HG03442 (cell line): ENCODE results near the gene NTSR2.
"Not testable (repeated sequence)": the region's sequence is repeated elsewhere in the genome, so short reads cannot be mapped to it uniquely, and the experiment has no call there.

Experiments
- ATAC-seq: cut with Tn5 transposase; IDR thresholded peaks from one replicate; pipeline ENCODE4 v1.9.1; 2021; ENCODE audit warnings: mild to moderate bottlenecking, moderate library complexity; ENCODE audit not compliant: unreplicated experiment

The NTSR2 gene

DNA sequence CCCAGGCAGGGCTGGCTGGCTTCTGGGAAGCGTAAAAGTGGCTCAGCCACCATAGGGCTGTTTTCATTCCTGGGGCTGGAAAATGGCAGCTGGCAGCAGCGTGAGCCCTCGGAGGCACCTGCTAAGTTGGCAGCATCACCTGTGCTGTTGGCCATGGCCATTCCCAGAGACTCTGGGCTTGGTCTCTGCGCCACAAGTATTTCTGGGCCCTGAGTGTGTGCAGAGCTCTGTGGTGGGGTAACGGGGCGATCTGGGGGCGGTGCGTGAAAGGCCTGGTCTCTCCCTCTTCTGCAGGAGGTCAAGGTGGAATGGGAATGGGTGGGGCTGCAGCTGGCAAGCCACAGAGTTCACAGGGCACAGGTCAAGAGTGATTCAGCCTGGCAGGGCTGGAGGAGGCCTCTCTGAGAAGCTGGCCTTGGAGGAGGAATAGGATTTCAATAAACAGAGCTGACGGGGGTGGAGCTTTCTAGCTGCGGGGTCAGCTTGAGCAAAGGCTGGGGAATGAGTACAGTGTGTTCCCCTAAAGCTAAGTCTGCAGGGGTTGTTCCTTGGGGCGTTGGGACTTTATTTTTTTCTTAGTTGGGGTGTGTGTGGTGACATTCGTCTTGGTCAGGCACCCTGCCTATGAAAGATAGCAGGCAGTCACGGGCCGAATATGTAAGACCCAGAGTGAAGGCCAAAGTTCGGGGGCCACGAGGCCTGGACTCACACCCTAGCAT is 10.3 kb upstream of the NTSR2 start:
- no peak for ATAC-seq

DNA sequence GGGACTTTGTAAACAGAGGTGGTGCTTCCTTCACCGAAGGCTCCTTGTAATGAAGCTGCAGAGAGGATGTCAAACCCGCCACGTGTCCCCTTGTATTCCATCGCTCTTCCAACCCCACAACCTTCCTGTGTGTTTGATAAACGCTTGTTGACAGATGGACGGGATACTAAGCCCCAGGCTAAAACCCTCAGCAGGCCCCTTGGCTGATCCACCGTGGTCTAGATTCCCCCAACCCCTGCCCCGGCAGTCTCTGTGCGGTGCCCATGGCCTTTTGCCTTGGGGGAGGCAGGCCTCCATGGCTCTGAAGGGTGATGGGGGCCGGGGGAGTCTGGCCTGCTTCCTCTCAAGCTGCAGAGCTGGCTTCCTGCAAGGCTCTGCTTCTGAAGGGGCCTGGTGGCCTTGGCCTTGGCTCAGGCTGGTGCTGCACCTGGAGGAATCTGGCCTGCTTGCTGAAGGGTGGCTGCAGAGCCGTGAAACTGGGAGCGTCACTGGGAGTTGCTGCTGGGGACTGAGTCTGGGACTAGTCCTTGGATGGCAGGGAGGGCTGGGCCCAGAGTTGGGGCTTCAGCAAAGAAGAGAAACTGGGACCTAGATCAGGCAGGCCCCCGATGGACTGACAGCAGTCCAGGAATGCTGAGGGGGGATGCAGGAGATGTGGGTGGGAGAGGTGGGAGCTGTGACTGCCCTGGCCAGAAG is 9.6 kb upstream of the NTSR2 start:
- ATAC-seq: no peak

DNA sequence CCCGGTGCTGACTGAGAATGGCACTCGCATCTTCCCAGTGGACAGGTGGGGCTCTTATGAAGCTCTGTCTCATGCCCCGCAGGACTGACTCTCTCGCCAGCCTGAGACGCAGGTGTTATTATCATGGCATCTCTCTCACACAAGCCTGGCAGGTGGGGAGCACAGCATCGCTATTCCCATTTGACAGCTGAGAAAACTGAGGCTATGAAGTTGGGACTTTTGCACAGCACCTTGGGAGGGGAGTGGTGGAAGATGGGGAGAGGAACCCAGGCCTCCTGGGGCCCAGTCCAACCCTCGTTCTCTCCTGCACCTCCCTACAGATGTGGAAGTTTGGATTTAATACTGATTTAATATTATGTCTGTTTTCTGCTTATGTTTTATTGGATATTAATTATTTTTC is 9.0 kb upstream of the NTSR2 start:
- ATAC-seq: no peak

DNA sequence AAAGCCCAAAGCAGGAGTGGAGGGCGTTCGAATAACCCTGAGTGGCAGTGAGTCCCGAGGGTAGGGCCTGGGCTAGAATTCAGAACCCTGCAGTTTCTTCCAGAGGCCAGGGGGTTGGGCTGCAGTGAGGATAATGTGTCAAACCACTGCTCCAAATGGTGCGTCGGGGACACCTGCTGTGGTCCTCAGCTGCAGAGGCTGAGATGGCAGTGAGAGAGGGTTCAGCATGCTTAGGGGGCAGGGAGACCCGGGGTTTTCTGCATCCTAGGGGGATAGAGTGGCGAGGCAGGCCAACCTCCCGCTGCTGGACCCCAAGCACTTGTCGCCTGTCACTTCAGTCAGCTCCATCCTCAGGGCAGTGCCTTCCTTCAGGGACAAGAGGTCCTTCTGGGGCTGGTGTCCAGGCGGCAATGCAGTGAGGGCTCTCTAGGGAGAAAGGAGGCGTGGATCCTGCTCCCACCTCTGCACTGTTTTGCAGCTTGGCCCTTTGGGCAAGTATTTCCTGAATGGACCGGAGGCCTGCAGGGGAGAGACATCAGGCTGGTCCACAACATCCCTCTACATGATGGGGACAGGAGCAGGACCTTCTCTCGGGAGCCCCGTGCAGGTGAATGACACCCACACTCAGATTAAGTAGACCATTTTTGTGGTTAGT is 8.4 kb upstream of the NTSR2 start:
- no peak for ATAC-seq

DNA sequence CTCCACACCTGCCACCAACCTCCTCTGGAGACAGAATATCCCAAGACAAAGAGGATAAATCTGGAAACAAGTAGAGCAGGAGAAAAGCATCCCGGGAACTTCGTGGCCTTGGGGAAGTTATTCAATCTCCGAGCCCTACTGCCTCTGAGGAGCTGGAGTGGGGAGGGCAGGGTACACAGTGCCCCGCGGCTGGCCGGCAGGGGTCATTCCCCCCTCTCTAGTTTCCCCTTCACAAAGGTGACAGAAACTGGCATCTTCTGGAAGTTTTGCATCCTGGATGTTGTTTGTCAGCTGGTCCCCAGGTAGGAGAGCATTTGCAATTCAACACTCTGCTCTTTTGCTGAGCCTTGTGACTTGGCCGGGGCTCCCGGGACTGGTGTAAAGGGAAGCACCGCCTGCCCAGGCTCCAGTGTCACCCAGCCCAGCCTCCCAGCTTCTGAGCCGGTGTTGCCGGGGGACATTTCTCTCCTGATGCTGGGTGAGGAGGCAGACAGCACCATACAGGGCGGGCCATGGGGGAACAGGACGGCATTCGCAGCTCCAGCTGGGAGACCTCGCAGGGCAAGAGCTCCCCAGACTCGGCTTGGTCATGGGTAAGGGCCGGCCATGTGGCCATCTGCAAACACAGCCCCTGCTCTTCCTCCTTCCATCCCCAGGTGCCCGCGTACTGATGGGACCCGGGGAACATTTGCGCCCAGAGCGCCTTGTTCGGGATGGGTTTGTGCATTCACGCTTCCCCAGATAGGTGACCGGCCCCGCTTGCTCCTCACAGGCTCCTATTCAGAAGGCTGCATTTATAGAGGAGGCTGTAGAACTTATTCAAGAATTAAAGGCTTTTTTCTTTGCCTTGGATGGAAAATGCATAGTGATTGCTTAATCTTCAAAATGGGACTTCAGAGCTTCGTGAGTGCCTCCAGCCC is 7.4 kb upstream of the NTSR2 start:
- no peak for ATAC-seq

DNA sequence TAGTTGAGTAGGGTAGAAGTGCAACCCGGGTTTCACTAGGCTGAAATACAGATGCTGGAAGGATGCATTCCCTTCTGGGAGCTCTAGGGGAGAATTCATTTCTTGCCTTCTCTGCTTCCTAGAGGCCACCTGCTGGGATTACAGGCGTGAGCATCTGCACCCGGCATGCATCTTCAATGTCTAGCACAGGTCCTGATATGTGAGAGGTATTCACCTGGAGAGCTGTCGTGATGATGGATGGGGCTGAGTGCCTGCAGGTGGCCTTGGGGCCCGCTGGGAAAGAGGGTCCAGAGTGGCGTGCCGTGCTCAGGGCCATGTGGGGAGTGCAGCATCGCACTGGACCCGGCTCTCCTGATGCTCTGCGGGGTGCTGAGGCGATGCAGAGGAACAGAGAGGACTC is 6.6 kb upstream of the NTSR2 start:
- no peak for ATAC-seq

DNA sequence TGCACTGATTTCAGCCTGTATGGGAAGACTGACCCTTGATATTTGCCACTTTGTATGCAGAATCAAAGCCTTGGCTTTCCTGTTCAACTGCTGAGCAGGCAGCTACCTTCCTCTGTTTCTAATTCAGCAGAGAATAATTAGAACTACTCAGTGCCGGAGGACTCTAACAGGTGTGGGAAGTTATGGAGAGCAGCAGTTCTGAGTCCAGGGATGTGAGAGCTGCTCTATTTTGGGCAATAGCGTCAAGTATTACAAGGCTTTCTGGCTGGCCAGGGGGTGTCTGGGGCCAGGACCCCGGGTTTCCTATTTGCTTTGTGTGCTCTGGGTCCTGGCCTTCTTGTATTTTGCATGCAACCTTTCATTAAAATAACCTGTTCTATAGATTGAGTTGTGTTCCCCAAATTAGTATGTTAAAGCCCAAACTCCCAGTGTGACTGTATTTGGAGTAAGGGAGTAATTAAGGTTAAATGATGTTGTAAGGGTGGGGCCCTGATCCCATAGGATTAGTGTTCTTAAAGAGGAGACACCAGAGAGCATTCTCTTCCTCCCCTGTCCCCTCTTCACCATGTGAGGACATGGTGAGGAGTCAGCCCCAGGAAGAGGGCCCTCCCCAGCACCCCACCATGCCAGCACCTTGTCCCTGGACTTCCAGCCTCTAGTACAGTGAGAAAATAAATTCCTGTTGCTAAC is 5.6 kb upstream of the NTSR2 start:
- no peak for ATAC-seq

DNA sequence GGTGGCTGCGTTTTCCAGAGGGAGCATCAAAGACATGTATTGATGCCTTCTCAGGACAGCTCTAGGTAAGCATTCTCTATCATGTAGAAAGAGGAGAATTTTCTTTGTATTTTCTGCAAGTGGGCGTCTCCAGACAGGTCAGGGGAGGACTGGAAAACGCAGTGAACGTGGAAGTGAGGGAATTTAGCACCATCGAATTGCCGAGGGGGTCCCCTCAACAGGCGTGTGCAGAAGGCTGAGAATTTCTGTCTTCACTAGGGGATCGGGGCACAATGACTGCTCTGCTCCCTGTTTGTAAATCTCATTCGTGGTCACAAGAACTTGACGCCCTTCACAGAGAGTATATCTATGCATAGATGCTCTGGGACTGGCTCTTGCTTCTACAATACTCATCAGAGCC is 5.0 kb upstream of the NTSR2 start:
- no peak for ATAC-seq

DNA sequence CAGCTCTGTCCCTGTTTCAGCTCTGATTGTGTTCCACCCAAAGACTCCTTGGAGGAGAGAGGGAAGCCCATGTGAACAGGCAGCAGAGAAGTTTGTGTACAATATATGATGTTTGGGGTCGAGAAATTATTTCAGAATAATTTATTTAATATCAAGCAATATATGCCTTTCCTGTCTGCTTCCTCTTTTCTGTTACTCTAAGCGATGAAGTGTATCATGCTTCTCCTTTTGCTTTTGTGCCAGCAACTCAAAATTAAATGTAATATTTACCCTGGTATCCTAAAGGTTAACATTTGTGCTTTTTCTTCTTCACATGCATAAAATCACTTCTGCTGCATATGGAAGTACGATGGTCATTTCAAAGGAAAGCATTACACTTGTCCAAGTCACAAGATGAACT is 2.4 kb upstream of the NTSR2 start:
- ATAC-seq: no peak

DNA sequence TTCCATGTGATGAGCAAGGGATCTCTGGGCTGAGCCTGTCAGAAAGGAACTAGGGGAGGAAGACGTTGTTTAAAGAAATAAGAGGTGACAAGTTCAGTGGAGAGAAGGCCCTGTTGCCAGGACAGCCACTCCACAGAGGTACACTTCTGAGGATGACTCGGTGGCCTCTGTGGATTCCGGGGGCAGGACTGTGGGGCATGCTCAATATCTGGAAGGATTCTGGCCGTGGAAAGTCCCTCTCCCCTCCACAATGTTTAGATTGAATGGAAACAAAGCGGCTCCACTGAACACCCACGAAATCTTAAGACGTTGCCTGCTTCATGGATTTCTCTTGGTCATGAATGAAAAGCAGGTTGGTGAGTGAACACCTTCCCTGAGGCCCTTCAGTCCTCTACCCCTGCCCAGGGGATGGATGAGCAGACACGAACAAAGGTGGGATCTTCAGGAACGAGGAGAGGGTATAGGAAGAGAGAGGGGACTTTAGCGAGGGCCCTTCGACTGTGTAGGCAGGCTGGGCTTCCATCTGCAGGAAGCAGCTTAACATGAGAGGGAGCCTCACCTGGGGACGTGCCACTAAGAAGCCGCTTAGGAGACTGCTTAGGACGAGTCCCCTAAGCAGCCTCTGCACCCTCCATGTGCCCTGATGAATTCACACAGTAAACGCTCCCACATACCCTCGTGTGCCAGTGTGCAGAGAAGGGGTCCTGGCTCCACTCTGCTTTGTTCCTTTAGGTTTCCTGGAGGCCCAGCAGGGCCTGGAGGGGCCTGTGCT is 1.9 kb downstream of the NTSR2 start:
- ATAC-seq: no peak

DNA sequence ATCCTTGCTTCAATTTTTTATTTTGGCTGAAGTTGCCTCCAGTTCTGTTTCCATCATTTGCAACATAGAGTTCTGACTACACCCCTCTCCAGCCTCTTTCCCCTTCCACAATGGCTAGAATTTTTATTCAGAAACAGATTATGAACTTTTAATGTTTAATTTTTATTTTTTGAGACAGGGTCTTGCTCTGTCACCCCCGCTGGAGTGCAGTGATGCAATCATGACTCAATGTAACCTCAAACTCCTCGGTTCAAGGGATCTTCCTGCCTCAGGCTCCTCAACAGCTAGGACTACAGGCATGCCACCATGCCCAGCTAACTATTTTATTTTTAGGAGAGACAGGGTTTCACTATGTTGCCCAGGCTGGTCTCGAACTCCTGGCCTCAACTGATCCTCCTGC is 2.8 kb downstream of the NTSR2 start:
- no peak for ATAC-seq

DNA sequence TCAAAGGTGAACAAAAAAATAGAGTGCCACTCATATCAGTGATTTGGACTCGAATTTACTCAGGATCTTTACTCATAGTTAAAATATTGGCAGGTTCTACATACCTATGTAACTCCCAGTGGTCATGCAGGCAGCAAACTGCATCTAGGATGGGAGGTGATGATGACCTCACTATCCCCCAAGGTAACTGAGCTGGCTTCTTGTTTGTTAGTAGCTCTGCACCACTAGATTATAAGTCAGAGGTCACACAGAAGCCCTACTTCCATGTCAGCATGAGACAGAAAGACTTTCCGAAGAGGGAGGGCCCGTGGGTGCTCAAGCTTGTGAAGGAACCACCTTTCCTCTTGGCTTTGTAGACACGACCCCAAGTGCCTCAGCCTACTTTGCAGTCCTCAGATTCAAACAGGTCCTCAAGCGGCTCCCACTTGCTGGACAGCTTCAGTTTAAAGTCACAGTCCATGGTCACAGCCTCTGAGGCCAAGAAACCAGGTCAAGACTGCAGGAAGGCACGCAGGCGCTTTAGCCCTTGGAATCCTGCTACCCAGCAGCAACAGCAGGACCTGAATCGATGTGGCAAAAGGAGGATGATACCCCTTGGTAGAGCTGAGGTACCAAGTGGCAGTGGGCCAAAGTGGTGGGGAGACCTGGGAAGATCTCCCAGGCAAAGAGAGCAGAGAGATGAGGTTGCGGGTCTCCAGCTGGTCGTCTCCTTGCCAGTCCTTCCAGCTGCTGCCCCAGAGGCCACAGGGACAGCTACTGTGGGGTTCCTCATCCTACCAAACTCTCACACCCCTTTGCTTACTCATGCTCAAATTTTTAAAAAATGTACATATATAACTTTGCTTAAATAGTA is 4.3 kb downstream of the NTSR2 start:
- ATAC-seq: no peak

DNA sequence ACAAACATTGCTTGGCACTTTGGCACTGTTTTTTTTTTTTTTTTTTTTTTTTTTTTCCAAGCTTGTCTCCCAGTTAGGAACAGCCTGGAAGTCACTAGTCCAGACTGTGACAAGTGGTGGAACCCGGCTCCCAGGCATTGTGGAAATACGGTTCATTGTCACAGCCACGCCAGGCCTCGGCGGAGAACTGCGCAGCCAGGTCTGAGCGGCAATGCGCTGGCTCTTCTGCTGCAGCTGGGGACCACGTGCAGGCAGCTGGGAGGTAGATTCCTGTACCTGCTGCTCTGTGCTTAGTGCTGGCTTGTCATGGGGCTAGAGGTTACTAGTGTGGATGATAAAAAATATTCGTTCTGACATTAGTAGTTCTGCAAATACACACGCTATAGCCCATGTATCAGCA is 5.0 kb downstream of the NTSR2 start:
- no peak for ATAC-seq

DNA sequence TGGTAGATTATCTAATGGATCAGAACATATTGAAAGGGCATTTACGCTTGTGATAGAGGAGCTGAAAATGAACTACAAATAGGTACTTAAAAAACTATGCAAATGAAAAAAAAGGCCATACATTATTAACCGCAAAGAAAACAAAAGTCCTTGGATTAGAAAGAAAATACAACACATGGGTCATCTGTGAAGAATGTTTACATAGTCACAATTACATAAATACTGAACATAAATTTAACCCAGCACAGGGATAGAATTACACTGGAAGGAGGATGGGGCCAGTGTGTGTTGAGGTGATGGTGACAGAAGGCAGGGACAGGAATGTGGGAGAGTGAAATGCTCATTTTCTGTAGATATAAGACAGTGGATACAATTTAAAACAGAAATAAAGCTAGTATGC is 6.6 kb downstream of the NTSR2 start:
- no peak for ATAC-seq

DNA sequence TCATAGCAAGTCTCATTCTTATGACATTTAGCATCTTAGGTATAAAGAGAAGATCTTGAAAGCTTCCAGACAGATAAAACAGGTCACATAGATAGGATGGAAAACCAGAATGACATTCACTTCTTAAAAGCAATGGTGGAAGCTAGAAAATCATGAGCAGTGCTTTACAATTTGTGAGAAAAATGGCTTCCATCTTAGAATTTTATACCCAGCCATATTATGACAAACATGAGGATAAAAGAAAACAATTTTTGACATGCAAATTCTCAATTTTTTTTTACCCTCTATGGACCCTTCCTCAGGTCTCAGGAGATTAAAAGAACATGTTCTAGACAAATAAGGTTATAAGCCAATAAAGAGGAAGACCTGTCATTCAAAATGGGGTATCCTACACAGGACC is 7.1 kb downstream of the NTSR2 start:
- ATAC-seq: no peak

DNA sequence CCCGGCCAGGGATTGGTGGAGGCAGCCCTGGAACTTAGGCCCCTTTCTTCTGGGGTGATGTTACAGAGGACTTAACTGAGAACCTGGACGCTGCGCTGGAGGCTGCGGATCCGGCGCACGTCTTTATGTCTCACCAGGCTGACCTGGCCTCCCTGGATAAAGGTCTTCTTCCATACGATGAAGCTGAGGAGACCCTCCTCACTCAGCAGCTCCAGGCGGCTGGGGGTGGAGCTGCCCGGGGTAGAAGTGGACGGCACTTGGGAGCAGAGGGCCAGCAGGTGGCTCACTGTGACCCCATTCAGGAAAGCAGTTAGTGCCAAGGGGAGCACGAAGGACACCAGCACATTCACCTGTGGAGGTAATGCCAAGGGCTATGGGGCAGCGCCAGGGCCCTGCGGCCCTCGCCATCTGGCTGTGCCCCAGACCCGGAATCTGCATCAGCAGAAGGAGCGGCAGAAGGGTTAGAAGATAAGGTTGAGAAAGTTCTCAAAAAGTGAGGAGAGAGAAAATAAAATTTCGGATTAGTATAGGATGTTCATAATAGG is 8.0 kb downstream of the NTSR2 start:
- ATAC-seq: no peak

DNA sequence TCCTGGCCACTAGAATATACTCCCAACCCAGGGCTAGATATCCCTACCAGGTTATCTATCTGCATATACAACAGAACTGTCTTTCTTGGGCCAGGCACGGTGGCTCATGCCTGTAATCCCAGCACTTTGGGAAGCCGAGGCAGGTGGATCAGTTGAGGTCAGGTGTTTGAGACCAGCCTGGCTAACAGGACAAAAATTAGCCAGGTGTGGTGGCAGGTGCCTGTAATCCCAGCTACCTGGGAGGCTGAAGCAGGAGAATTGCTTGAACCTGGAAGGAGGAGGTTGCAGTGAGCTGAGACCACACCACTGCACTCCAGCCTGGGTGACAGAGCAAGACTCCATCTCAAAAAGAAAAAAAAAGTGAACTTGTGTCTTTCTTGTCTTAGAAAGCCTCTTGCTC is 9.6 kb downstream of the NTSR2 start:
- not testable (repeated sequence) for ATAC-seq

DNA sequence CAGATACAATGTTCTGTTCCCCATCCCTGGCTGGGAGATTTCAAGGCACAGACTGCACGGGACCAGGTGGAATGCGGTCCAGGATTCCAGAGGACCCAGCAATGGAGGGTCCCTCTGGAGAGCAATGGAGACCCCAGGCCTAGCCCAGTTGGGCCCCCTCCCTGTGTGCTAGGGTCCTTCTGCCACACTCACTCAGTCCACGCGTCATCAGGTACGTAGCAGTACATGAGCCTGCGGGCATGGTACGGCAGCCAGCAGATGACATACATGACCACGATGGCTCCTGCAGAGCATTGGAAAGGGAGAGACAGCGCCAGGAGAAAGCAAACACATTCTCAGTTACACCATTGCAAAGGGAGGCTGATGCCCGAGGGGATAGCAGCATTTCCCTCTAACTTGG is 10.1 kb downstream of the NTSR2 start:
- no peak for ATAC-seq

DNA sequence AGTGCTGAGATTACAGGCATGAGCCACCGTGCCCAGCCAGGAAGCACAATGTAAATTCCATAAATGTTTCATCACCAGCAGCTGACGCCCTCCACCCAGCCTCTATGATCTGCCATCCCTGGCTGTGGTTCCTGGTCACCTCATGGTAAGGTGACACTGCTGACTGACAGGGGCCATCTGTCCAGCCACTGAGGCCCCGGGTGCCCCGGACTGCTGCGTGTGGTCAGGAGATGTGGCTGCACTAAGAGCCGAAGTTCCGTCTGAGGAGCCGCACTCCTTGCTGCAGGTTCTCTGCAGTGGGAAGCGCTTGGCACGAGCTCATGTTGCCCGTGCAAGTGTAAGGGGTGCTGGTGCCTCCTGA is 10.9 kb downstream of the NTSR2 start:
- ATAC-seq: no peak
